HG03575 (cell line): ENCODE results near the gene LRRN4.
"Not testable (repeated sequence)": the region's sequence is repeated elsewhere in the genome, so short reads cannot be mapped to it uniquely, and the experiment has no call there.

Source experiments
- ATAC-seq: cut with Tn5 transposase; IDR thresholded peaks from one replicate; pipeline ENCODE4 v1.9.1; 2021; ENCODE audit not compliant: unreplicated experiment, insufficient number of reproducible peaks, low FRiP score; ENCODE audit errors: extremely low read depth

The LRRN4 gene

GRCh38 chr20:6066582-6066981 is 12.7 kb upstream of the LRRN4 start:
- no peak for ATAC-seq

GRCh38 chr20:6061544-6061943 is 7.7 kb upstream of the LRRN4 start:
- ATAC-seq: no peak

GRCh38 chr20:6060213-6060612 is 6.4 kb upstream of the LRRN4 start:
- no peak for ATAC-seq

GRCh38 chr20:6058684-6059295 is 4.9 kb upstream of the LRRN4 start:
- ATAC-seq: no peak

GRCh38 chr20:6057691-6058090 is 3.8 kb upstream of the LRRN4 start:
- ATAC-seq: no peak

- ATAC-seq: no peak
Measured at GRCh38 chr20:6057139-6057538, 3.3 kb upstream of the LRRN4 start.

GRCh38 chr20:6055981-6056569 is 2.2 kb upstream of the LRRN4 start:
- ATAC-seq: no peak

- ATAC-seq: no peak
Measured at GRCh38 chr20:6055161-6055783, 1.4 kb upstream of the LRRN4 start.

- not testable (repeated sequence) for ATAC-seq
Measured at GRCh38 chr20:6054689-6055051, 810 bp upstream of the LRRN4 start.

- ATAC-seq: no peak
Measured at GRCh38 chr20:6053064-6053775, 640 bp downstream of the LRRN4 start.

GRCh38 chr20:6051505-6051904 is 2.4 kb downstream of the LRRN4 start:
- ATAC-seq: no peak

GRCh38 chr20:6048391-6048790 is 5.5 kb downstream of the LRRN4 start:
- no peak for ATAC-seq

- ATAC-seq: no peak
Measured at GRCh38 chr20:6046432-6046831, 7.4 kb downstream of the LRRN4 start.

GRCh38 chr20:6045566-6045965 is 8.3 kb downstream of the LRRN4 start:
- no peak for ATAC-seq

GRCh38 chr20:6044115-6044514 is 9.7 kb downstream of the LRRN4 start:
- ATAC-seq: no peak

GRCh38 chr20:6041808-6042265 is 12.0 kb downstream of the LRRN4 start:
- ATAC-seq: no peak

GRCh38 chr20:6040958-6041807 is 12.7 kb downstream of the LRRN4 start:
- no peak for ATAC-seq

- no peak for ATAC-seq
Measured at GRCh38 chr20:6040540-6040939, 13.3 kb downstream of the LRRN4 start.

GRCh38 chr20:6039766-6040165 is 14.1 kb downstream of the LRRN4 start:
- no peak for ATAC-seq
